ENCODE data around the gene ASGR1.

The ASGR1 gene

GRCh38 chr17:7192271-7192937, 13.2 kb upstream of the ASGR1 start:
- Histone ChIP-seq H3K9me2 (replicated peaks; ENCODE audit: low read depth, low read length) (no peaks in the 10 kb centered on the region), H3F3A (ENCODE audit: low read depth) (no peaks in the 10 kb centered on the region), H3K27me3 (ENCODE audit: insufficient read depth, low read length, poor library complexity, severe bottlenecking) (no peaks in the 10 kb centered on the region), H3K9me3 (ENCODE audit: insufficient read depth, low read depth, low read length) (no peaks in the 10 kb centered on the region), H2AFZ (ENCODE audit: low read length) (no peak overlapping the region), H4K20me1 (ENCODE audit: insufficient read depth, low read length, poor library complexity, severe bottlenecking) (no peaks in the 10 kb centered on the region), H3K4me2 (ENCODE audit: low read depth, low read length, poor library complexity, severe bottlenecking) (no peak overlapping the region), H3K4me1 (ENCODE audit: insufficient read depth, low read length, poor library complexity, severe bottlenecking) (no peaks in the 10 kb centered on the region), H3K79me2 (ENCODE audit: insufficient read depth, low read length) (no peaks in the 10 kb centered on the region), H3K4me3 (ENCODE audit: low read length, poor library complexity, severe bottlenecking) (no peak overlapping the region), H3K36me3 (ENCODE audit: insufficient read depth, low read length) (peaks cover 31% of the 10 kb centered on the region; the same call in 1 of the 2 replicates), H3K9ac (ENCODE audit: low read depth, low read length, poor library complexity, severe bottlenecking) (no peak overlapping the region)
- no peak for TF ChIP-seq EZH2phosphoT487 (IDR thresholded peaks at IDR 0.05; ENCODE audit: borderline replicate concordance)

DNA sequence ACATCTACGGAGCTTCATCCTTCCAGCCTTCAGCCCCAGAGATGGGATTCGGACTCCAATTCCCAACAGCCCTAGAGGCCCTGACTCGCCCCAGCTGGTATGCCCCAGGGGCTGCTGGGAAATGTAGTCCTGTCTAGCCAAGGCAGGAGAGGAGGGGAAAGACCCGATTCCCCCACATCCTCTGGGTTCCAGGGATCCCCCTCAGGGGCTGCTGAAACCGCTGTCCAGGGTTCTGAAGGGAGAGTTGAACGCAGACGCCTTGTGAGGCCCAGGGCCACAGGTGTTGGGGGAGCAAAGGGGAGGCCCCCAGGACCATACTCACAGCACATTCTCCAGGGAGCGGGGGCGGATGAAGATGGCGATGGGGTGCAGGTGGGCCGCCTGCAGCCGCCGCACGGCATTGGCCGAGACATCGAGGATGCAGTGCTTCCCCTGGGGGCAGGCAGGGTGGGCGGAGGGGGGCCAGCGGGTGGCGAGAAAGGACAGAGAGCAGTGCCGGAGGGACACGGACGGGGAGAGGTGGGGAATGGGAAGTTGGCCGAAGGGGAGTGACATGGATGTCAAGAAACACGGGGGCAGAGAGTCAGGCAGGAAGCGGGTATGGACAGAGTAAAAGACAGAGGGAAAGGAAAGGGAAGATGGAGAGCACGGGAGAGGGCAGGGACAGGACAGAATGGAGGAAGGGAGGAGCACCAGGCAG, 12.6 kb upstream of the ASGR1 start:
- Histone ChIP-seq H2AFZ (ENCODE audit: low read length) (no peak overlapping the region), H3K4me1 (ENCODE audit: insufficient read depth, low read length, poor library complexity, severe bottlenecking) (no peaks in the 10 kb centered on the region), H3K4me3 (ENCODE audit: low read length, poor library complexity, severe bottlenecking) (no peak overlapping the region), H3F3A (ENCODE audit: low read depth) (no peaks in the 10 kb centered on the region), H3K79me2 (ENCODE audit: insufficient read depth, low read length) (no peaks in the 10 kb centered on the region), H3K9me3 (ENCODE audit: insufficient read depth, low read depth, low read length) (no peaks in the 10 kb centered on the region), H3K36me3 (ENCODE audit: insufficient read depth, low read length) (peaks cover 25% of the 10 kb centered on the region; the same call in 1 of the 2 replicates), H3K9ac (ENCODE audit: low read depth, low read length, poor library complexity, severe bottlenecking) (no peak overlapping the region), H3K9me2 (replicated peaks; ENCODE audit: low read depth, low read length) (no peaks in the 10 kb centered on the region), H4K20me1 (ENCODE audit: insufficient read depth, low read length, poor library complexity, severe bottlenecking) (no peaks in the 10 kb centered on the region), H3K27me3 (ENCODE audit: insufficient read depth, low read length, poor library complexity, severe bottlenecking) (no peaks in the 10 kb centered on the region), H3K4me2 (ENCODE audit: low read depth, low read length, poor library complexity, severe bottlenecking) (no peak overlapping the region)
- no peak for TF ChIP-seq EZH2phosphoT487 (IDR thresholded peaks at IDR 0.05; ENCODE audit: borderline replicate concordance)
- TF ChIP-seq, protein P1, sequence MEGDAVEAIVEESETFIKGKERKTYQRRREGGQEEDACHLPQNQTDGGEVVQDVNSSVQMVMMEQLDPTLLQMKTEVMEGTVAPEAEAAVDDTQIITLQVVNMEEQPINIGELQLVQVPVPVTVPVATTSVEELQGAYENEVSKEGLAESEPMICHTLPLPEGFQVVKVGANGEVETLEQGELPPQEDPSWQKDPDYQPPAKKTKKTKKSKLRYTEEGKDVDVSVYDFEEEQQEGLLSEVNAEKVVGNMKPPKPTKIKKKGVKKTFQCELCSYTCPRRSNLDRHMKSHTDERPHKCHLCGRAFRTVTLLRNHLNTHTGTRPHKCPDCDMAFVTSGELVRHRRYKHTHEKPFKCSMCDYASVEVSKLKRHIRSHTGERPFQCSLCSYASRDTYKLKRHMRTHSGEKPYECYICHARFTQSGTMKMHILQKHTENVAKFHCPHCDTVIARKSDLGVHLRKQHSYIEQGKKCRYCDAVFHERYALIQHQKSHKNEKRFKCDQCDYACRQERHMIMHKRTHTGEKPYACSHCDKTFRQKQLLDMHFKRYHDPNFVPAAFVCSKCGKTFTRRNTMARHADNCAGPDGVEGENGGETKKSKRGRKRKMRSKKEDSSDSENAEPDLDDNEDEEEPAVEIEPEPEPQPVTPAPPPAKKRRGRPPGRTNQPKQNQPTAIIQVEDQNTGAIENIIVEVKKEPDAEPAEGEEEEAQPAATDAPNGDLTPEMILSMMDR (conservative IDR thresholded peaks at IDR 0.05; ENCODE audit: low read length): no peak

GRCh38 chr17:7191069-7191468, 11.9 kb upstream of the ASGR1 start:
- Histone ChIP-seq H3K27me3 (ENCODE audit: insufficient read depth, low read length, poor library complexity, severe bottlenecking) (no peaks in the 10 kb centered on the region), H3K9me3 (ENCODE audit: insufficient read depth, low read depth, low read length) (no peaks in the 10 kb centered on the region), H4K20me1 (ENCODE audit: insufficient read depth, low read length, poor library complexity, severe bottlenecking) (no peaks in the 10 kb centered on the region), H2AFZ (ENCODE audit: low read length) (no peak overlapping the region), H3K4me3 (ENCODE audit: low read length, poor library complexity, severe bottlenecking) (no peak overlapping the region), H3K9me2 (replicated peaks; ENCODE audit: low read depth, low read length) (no peaks in the 10 kb centered on the region), H3K9ac (ENCODE audit: low read depth, low read length, poor library complexity, severe bottlenecking) (no peak overlapping the region), H3K4me2 (ENCODE audit: low read depth, low read length, poor library complexity, severe bottlenecking) (no peak overlapping the region), H3K36me3 (ENCODE audit: insufficient read depth, low read length) (peaks cover 18% of the 10 kb centered on the region; the same call in 1 of the 2 replicates), H3F3A (ENCODE audit: low read depth) (no peaks in the 10 kb centered on the region), H3K79me2 (ENCODE audit: insufficient read depth, low read length) (no peaks in the 10 kb centered on the region), H3K4me1 (ENCODE audit: insufficient read depth, low read length, poor library complexity, severe bottlenecking) (no peaks in the 10 kb centered on the region)
- TF ChIP-seq, protein P1 (conservative IDR thresholded peaks at IDR 0.05; ENCODE audit: low read length): no peak
- TF ChIP-seq EZH2phosphoT487 (IDR thresholded peaks at IDR 0.05; ENCODE audit: borderline replicate concordance): no peak

Data from Loucy (cell line).